ENCODE measurements around the gene TNIP1.

Gene TNIP1

GRCh38 chr5:151080613-151081430 is at the start of gene TNIP1:
Gene TNIP1, minus strand, starts transcription at chr5:151081034. Its CDS starts 15,939 bp downstream, at chr5:151065095.
- in situ Hi-C loops (cut with HindIII; ENCODE audit: low pct_ligation_motif_present, low pct_unique_long_range_greater_than_20kb, low sequenced_read_pairs), result no loop called here
- DNase-seq, result peak; percentile 84

DNA sequence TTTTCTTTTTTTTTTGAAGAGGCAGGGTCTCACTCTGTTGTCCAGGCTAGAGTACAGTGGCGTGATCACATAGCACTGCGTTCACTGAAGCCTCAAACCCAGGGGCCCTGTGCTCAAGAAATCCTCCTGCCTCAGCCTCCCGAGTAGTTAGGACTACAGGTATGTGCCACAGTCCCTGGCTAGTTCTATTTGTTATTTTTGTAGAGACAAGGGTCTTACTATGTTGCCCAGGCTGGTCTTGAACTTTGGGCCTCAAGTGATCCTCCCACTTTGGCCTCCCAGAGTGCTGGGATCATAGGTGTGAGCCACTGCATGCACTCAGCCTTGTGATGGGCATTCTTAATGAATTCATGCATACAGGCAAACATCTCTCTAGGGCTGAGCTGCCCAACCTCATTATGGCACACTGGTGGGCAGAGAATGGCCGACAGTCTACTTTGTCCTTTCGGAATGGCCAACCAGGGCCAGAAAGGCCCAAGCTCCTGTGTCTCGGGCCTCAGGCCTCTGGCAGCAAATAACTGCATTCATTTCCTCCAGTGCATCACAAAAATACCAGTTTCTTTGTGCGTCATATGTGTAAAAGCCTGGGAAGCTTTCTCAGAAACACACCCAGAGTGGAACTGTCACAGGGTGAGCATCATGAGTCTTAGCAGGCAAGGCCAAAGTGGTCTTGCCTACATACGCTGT is 49.5 kb upstream of the TNIP1 start:
- DNase-seq, result no peak
- in situ Hi-C loops (cut with HindIII; ENCODE audit: low pct_ligation_motif_present, low pct_unique_long_range_greater_than_20kb, low sequenced_read_pairs), result no loop called here

DNA sequence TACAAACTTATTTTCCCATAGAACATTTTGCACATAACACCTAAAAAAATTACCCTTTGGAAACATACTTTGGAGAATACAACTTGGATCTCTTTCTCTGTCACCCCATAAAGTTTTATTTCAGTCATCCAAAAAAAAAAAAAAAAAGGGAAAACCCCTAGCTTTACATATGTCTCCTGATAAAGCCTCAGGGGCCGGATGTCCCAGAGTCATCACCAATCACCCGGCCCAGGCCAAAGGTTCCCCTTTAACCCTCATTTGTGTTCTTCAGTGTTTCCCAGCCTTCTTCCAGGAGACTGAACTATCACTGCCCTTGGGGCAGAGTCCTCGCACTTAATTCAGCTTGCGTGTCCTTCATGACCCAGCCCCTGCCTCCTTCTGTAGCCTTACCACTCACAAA is 48.0 kb upstream of the TNIP1 start:
- in situ Hi-C loops (cut with HindIII; ENCODE audit: low pct_ligation_motif_present, low pct_unique_long_range_greater_than_20kb, low sequenced_read_pairs), result no loop called here
- DNase-seq, result no peak

- in situ Hi-C loops (cut with HindIII; ENCODE audit: low pct_ligation_motif_present, low pct_unique_long_range_greater_than_20kb, low sequenced_read_pairs), result no loop called here
- no peak for DNase-seq
Observed at GRCh38 chr5:151127926-151128325, 47.1 kb upstream of the TNIP1 start.

- in situ Hi-C loops (cut with HindIII; ENCODE audit: low pct_ligation_motif_present, low pct_unique_long_range_greater_than_20kb, low sequenced_read_pairs), result no loop called here
- DNase-seq, result peak; percentile 73
Observed at GRCh38 chr5:151126199-151126645, 45.4 kb upstream of the TNIP1 start.

DNA sequence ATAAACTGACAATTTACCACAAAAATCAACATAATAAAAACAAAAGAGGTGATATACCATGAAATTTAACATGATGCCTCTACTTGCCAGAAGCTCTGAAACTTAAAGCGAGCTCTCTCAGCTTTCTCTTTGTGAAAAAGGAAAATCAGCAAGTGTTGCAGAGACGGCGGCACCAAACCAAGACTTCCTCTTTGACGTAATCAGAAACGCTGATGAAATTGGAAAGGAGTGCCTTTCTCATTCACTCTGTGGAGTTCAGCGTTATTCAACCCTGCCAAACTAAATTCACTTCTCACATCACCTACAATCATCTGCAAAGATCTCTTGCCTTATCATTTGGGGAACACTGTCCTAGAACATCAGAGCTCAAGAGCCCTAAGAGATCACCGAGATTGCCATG is 44.6 kb upstream of the TNIP1 start:
- no peak for DNase-seq
- in situ Hi-C loops (cut with HindIII; ENCODE audit: low pct_ligation_motif_present, low pct_unique_long_range_greater_than_20kb, low sequenced_read_pairs), result no loop called here

- DNase-seq, result peak; percentile 16
- in situ Hi-C loops (cut with HindIII; ENCODE audit: low pct_ligation_motif_present, low pct_unique_long_range_greater_than_20kb, low sequenced_read_pairs), result no loop called here
Observed at GRCh38 chr5:151123897-151124751, 43.3 kb upstream of the TNIP1 start.

GRCh38 chr5:151122828-151123227 is 42.0 kb upstream of the TNIP1 start:
- DNase-seq, result no peak
- in situ Hi-C loops (cut with HindIII; ENCODE audit: low pct_ligation_motif_present, low pct_unique_long_range_greater_than_20kb, low sequenced_read_pairs), result no loop called here

- in situ Hi-C loops (cut with HindIII; ENCODE audit: low pct_ligation_motif_present, low pct_unique_long_range_greater_than_20kb, low sequenced_read_pairs), result no loop called here
- DNase-seq, result no peak
Observed at GRCh38 chr5:151121665-151122064, 40.8 kb upstream of the TNIP1 start.

DNA sequence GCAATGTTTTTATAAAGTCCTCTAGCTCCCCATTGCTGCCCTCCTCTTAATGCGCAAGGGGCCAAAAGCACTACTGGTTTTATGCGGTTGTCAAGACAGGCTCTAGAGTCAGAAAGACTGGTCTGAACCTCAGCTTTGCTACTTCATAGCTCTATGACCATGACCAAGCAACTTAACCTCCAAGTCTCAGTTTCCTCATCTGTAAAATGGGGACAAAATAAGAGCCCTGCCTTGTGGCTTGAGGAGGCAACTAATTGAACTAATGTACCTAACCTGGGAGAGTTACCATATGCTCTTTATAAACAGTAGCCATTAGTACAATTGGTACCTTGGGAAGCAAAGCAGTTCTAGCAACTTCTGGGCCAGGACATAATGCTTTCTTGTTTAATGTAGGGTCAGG is 40.3 kb upstream of the TNIP1 start:
- DNase-seq, result no peak
- in situ Hi-C loops (cut with HindIII; ENCODE audit: low pct_ligation_motif_present, low pct_unique_long_range_greater_than_20kb, low sequenced_read_pairs), result no loop called here

- in situ Hi-C loops (cut with HindIII; ENCODE audit: low pct_ligation_motif_present, low pct_unique_long_range_greater_than_20kb, low sequenced_read_pairs), result no loop called here
- DNase-seq, result no peak
Observed at GRCh38 chr5:151118913-151119575, 38.2 kb upstream of the TNIP1 start.

GRCh38 chr5:151115272-151115905 is 34.6 kb upstream of the TNIP1 start:
- in situ Hi-C loops (cut with HindIII; ENCODE audit: low pct_ligation_motif_present, low pct_unique_long_range_greater_than_20kb, low sequenced_read_pairs), result no loop called here

GRCh38 chr5:151113651-151114050 is 32.8 kb upstream of the TNIP1 start:
- DNase-seq, result no peak
- in situ Hi-C loops (cut with HindIII; ENCODE audit: low pct_ligation_motif_present, low pct_unique_long_range_greater_than_20kb, low sequenced_read_pairs), result no loop called here

More at GRCh38 chr5:151115272-151115905, 34.6 kb upstream of the TNIP1 start:
- peak; percentile 64 for DNase-seq

- in situ Hi-C loops (cut with HindIII; ENCODE audit: low pct_ligation_motif_present, low pct_unique_long_range_greater_than_20kb, low sequenced_read_pairs), result no loop called here
Observed at GRCh38 chr5:151110992-151111391, 30.2 kb upstream of the TNIP1 start.

GRCh38 chr5:151110122-151110681 is 29.4 kb upstream of the TNIP1 start:
- in situ Hi-C loops (cut with HindIII; ENCODE audit: low pct_ligation_motif_present, low pct_unique_long_range_greater_than_20kb, low sequenced_read_pairs), result no loop called here
- DNase-seq, result no peak

More at GRCh38 chr5:151110992-151111391, 30.2 kb upstream of the TNIP1 start:
- DNase-seq, result no peak

GRCh38 chr5:151108566-151108965 is 27.7 kb upstream of the TNIP1 start:
- in situ Hi-C loops (cut with HindIII; ENCODE audit: low pct_ligation_motif_present, low pct_unique_long_range_greater_than_20kb, low sequenced_read_pairs), result no loop called here
- DNase-seq, result no peak

- DNase-seq, result no peak
- in situ Hi-C loops (cut with HindIII; ENCODE audit: low pct_ligation_motif_present, low pct_unique_long_range_greater_than_20kb, low sequenced_read_pairs), result no loop called here
Observed at GRCh38 chr5:151107738-151108520, 27.1 kb upstream of the TNIP1 start.
